SHP77 treated with DMSO at 0.1 percent for 48 hours (cell line): ENCODE results near the gene TRIM28.
"Not testable (repeated sequence)": the region's sequence is repeated elsewhere in the genome, so short reads cannot be mapped to it uniquely, and the experiment has no call there.

Source experiments
- DNase-seq: peaks from one replicate; lab custom pipeline; 2025; lab: John Stamatoyannopoulos, UW

Gene TRIM28

GRCh38 chr19:58561373-58562121, 17.7 kb downstream of the TRIM28 start:
- no peak for DNase-seq

GRCh38 chr19:58562122-58563033, 18.5 kb downstream of the TRIM28 start:
- no peak for DNase-seq

GRCh38 chr19:58563034-58563573, 19.2 kb downstream of the TRIM28 start:
- no peak for DNase-seq

- DNase-seq: no peak
Measured at GRCh38 chr19:58563823-58564222, 20.0 kb downstream of the TRIM28 start.

GRCh38 chr19:58566989-58567388, 23.1 kb downstream of the TRIM28 start:
- DNase-seq: no peak

GRCh38 chr19:58568453-58569130, 24.7 kb downstream of the TRIM28 start:
- no peak for DNase-seq

- DNase-seq: no peak
Measured at GRCh38 chr19:58569191-58569942, 25.5 kb downstream of the TRIM28 start.

- no peak for DNase-seq
Measured at GRCh38 chr19:58569943-58570670, 26.2 kb downstream of the TRIM28 start.

GRCh38 chr19:58570770-58571574, 27.1 kb downstream of the TRIM28 start:
- no peak for DNase-seq

- DNase-seq: no peak
Measured at GRCh38 chr19:58571575-58571947, 27.7 kb downstream of the TRIM28 start.

GRCh38 chr19:58572026-58572817, 28.4 kb downstream of the TRIM28 start:
- DNase-seq: no peak

GRCh38 chr19:58572818-58573657, 29.2 kb downstream of the TRIM28 start, which contains the start of gene MZF1:
TSS of gene MZF1 (minus strand) at chr19:58573335. CDS start at chr19:58571389, 1,946 bp downstream.
- DNase-seq: no peak

GRCh38 chr19:58573658-58574164, 29.8 kb downstream of the TRIM28 start:
- DNase-seq: no peak

- no peak for DNase-seq
Measured at GRCh38 chr19:58575183-58576041, 31.5 kb downstream of the TRIM28 start.

- DNase-seq: not testable (repeated sequence)
Measured at GRCh38 chr19:58577581-58577980, 33.7 kb downstream of the TRIM28 start.

GRCh38 chr19:58578012-58578925, 34.4 kb downstream of the TRIM28 start:
- no peak for DNase-seq
